ENCODE measurements around the gene SMC4.

- TF ChIP-seq CTCF (IDR thresholded peaks at IDR 0.05; ENCODE audit: low read depth, low read length), result no peak
- no peak for TF ChIP-seq POLR2A (IDR thresholded peaks at IDR 0.05; ENCODE audit: extremely low read depth, insufficient read length)
These were observed 678 bp upstream of the SMC4 start for GRCh38 chr3:160398820-160399124.

All from NB4 (cell line).